ENCODE results near the gene TMEM126A.

DNA sequence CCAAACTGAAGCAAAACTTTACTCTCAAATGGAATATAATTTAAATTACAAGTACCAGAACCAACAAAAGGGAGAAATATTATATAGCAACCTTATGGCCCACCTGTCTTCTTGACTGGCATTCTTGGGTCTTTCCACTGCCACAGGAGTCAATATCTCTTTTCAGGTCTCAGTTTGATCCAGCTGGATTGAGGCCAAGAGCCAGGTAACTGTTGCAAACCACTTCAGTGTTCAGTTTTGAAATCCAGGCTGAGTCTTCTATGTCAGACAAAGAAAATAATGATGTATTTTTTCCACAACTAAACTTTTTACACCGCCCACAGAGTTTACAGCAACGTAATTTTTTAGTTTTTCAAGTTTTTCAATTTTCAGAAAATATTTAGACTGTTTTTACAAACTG, 21.3 kb upstream of the TMEM126A start:
- TF ChIP-seq, protein P1, sequence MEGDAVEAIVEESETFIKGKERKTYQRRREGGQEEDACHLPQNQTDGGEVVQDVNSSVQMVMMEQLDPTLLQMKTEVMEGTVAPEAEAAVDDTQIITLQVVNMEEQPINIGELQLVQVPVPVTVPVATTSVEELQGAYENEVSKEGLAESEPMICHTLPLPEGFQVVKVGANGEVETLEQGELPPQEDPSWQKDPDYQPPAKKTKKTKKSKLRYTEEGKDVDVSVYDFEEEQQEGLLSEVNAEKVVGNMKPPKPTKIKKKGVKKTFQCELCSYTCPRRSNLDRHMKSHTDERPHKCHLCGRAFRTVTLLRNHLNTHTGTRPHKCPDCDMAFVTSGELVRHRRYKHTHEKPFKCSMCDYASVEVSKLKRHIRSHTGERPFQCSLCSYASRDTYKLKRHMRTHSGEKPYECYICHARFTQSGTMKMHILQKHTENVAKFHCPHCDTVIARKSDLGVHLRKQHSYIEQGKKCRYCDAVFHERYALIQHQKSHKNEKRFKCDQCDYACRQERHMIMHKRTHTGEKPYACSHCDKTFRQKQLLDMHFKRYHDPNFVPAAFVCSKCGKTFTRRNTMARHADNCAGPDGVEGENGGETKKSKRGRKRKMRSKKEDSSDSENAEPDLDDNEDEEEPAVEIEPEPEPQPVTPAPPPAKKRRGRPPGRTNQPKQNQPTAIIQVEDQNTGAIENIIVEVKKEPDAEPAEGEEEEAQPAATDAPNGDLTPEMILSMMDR (IDR thresholded peaks at IDR 0.05; ENCODE audit: low read depth, low read length), result no peak
- TF ChIP-seq EZH2phosphoT487 (IDR thresholded peaks at IDR 0.05; ENCODE audit: low read depth), result no peak

All from OCI-LY3 (cell line).